GM18858 (cell line): Measurements from ENCODE around the gene ACTN4.

ENCODE experiments used
- ATAC-seq: cut with Tn5 transposase; IDR thresholded peaks from one replicate; pipeline ENCODE4 v1.9.1; 2021; ENCODE audit not compliant: unreplicated experiment

ACTN4 gene

DNA sequence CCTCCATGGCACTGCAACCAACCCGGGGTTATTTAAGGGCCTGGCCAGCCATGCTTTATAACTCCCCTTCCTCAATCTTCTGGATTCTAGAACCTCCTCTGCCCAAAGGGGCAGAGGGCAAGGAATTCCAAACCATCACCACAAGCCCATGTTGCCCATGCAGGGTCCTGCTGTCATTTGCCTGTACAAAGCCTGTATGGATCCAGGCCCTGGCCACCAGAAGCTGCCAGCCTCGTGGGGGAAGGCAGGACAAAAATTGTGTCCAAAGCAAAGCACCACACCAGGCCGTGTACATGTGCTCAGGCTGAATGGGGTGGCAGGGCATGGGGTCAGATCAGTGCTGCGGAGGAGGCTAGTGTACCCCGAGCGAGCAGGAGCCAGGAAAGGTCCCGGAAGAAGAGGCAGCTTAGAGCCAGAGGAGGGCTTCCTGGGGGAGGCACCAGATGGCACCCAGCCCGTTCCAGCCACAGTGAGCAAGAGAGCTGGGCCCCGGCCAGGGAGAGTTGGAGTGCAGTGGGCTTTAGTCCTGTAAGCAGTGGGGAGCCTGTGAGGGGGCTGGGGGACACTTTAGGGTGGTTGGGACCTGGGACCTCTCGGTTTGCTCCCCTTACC is 61.1 kb downstream of the ACTN4 start:
- no peak for ATAC-seq

DNA sequence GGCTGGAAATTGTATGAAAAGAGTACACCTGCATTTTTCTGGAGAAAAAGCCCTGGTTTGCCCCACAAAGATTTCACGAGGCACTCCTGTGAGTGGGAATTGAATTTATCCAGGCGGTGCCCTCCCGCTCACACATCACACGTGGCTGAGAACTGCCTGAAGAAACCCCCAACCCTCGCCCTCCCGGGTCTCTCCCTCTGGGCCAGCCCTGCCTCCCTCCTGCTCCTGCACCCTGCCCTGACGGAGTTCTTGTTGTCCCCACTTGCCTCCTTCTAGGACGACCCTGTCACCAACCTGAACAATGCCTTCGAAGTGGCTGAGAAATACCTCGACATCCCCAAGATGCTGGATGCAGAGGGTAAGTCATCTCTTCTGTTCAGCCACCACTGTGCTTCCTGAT is 61.7 kb downstream of the ACTN4 start:
- no peak for ATAC-seq

DNA sequence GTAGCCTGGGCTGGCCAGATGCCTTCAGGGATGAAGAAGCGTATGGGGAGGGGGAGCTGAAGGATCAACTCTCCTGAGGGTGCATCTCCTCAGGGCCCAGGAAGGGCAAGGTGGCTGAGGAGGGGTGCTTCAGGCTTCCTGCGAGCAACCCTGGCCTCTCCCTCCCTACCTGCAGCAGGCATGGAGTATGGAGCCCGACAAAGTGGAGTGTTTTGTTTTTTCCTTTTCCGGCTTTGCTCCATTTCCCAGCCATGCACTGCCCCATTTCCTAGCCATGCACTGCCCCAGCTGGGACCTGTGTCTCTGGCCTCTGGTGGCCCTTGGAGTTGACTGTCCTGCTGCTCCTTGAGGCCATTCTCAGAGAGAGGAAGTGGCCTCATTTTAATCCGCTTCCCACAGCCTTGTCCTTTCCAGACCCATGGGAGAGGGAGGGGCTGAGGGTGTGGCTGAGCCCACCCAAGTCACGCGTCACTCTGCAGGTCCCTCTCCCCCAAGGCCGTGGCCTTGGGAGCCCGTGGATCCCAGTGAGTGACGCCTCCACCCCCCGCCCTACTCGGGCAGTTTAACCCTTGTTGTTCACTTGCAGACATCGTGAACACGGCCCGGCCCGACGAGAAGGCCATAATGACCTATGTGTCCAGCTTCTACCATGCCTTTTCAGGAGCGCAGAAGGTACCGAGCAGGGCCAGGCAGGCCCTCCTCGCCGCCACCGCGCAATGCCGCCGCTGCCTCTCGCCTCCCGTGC is 62.4 kb downstream of the ACTN4 start:
- ATAC-seq, result no peak

DNA sequence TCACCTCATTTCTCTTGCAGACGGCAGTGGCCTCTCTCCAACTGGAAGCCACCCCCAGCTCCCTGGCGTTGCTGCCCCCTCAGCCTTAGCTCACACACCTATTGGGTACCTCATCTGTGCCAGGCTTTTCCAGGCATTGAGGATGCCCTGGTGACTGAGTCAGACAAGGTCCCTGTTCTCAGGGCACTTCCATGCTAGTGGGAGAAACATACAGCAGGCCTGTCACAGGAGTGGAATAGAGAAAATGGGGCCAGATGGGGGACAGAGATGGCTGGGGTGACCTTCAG is 62.9 kb downstream of the ACTN4 start:
- ATAC-seq, result no peak

DNA sequence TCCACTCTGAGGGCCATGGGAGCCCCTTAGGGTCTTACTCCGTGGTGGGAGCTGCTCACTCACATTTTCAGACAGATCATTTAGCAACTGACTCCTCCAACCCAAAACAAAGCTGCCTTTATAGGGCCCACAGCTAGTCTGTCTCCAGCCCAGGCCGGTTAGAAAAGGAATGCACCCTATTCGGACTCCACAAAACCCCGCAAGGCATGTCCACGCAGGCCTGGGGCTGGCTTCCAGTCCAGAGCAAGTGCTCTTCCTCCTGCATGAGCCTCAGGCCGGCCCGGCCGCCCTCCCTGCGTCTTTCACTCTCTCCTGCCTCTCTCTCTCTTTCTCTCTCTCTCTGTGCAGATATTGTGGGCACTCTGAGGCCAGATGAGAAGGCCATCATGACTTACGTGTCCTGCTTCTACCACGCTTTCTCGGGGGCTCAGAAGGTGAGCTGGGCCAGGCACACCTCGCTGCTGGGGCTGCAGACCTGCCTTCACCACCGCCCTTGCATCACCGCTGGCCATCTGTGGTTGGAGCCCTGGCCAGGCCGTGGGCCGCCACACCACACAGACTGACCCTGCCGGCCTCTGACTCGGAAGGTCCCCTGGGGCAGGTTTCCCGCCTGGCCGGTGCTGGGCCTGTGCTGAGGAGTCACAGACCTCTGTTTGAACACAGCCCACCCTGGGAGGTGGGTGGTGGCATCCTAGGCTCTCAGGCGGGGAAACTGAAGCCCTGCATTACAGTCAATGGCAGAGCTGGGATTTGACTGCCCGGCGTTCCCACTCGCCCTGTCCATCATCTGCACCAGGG is 63.7 kb downstream of the ACTN4 start:
- no peak for ATAC-seq

DNA sequence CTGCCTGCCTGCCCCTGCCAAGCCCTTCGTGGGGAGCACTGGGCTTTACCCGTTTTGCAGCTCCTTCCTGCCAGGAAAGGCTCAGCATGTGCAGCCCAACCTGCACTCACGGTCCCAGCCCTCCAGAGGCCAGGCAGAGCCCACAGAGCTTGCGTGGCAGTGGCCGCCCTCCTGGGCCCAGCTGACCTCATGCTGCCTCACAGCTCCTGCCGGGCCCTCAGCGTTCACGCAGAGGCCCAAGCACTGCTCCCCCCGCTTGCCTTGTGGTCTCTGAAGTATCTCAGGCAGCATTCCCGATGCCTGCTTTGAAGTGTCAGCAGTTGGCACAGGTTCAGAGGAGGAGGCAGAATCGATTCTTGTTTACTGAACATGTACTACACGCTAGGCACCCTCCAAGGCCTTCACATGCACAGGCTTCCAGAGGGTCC is 64.3 kb downstream of the ACTN4 start:
- ATAC-seq, result no peak

DNA sequence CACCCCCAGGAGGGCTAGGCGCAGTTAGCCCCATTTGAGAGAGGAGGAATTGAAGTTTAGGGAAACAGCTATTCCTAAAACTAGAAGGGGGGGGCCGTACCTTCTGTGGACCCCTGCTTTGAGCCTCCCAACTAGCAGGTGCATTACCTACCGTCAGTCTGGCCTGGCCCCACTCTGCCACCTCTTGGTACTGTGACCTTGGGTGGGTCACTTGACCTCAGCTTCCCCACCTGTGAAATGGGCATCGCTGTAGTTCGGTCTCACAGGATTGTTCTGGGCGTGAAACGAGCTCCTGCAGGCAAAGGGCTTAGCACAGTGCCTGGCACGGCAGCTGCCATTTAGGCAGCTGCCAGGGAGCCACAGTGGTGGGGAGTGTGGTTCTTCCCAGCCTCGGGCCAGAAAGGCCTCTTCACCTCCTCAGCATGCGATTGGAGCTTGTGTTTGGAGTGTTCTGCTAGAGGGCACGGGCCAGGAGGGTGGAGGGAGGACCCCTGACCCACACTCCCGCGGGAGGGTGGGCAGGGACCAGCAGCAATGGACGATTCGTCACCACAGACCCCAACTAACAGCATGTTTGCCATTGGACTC is 64.8 kb downstream of the ACTN4 start:
- no peak for ATAC-seq

DNA sequence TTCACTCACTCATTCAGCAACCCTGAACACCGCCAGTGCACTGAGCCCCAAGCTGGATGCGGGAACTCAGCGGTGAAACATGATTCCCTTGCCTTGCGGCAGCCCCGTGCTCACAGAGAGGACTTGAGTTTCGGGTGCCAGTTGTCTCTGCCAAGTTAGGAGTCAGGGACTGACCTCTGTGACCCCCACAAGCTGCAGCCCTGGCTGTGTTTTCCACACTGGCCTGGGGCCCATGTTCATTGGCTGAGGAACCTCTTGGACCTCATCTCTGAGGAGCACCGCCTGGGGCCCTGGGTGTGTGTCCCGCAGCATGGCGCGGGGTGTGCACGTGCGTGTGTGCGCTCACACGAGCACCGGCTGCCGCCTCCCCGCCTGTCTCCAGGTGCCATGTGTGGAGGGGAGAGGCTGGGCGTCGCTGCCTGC is 65.8 kb downstream of the ACTN4 start:
- no peak for ATAC-seq

DNA sequence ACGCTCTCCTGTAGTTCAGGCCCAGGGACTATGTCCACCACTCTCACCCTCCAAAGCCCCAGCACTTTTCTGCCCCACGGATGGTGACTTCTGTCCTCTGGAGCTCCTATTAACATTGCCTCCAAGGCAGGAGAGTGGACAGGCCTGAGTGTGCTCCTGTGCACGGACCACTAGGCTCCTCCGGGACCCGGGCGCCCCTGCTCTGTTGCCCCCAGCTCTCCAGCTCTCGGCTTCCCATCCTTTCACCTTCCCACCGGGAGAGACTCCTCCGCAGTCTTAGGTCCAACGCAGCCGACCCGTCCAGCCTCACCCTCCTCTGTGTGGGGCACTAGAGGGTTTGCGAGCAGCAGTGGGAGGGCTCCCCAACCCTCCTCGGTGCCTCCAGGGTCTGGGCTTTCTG is 66.4 kb downstream of the ACTN4 start:
- no peak for ATAC-seq

DNA sequence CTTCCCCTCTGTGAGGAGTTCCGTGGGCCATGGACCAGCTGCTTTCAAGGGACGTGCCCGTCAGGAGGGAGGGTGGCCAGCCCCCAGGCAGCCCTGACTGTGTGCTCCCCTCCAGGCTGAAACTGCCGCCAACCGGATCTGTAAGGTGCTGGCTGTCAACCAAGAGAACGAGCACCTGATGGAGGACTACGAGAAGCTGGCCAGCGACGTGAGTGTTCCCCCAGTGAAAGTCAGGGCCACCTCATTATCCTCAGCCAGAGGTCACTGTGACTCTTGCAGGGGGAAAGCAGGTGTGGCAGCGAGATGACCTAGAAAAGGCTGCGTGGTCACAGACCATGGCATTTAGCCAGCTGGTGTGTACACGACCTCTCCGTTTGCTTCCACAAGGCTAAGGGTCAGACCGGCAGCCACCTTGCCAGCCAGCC is 66.9 kb downstream of the ACTN4 start:
- no peak for ATAC-seq

DNA sequence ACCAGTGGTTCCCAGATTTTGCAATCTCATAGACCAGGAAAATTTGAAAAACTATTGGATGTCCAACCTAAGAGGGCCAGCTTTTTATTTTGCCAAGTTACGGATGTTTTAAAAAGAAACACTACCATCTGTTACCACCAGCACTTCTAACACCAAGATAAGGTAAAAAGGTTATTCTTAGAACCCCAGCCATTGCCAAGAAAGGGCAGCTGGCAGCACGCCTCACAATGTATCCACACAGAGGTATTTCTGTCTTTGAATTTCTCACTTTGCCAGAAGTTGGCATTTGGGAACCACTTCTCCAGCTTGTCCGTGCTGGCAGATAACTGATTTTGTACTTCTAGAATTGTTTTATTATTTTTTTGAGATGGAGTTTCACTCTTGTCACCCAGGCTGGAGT is 68.1 kb downstream of the ACTN4 start:
- no peak for ATAC-seq

DNA sequence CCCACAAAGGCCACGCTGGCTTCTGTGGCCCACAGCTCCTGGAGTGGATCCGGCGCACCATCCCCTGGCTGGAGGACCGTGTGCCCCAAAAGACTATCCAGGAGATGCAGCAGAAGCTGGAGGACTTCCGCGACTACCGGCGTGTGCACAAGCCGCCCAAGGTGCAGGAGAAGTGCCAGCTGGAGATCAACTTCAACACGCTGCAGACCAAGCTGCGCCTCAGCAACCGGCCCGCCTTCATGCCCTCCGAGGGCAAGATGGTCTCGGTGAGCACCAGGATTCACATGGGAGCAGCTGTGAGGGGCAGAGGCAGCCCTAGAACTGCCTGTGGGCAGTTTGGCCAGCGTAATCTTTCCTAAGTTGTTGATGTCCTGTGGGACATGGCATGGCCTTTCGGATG is 69.6 kb downstream of the ACTN4 start:
- no peak for ATAC-seq

DNA sequence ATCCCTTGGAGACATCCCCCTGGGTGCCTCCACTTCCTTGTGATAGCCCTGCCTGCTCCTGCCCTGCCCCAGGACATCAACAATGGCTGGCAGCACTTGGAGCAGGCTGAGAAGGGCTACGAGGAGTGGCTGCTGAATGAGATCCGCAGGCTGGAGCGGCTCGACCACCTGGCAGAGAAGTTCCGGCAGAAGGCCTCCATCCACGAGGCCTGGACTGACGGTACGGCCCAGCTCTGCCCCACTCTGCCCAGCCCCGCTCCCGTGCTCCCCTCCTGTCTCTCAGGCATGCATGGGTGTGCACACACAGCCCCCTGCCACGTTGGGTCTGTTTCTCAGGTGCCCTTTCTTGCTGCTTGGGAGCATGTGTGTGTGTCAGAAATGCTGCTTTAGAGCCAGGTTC is 70.4 kb downstream of the ACTN4 start:
- ATAC-seq, result no peak

DNA sequence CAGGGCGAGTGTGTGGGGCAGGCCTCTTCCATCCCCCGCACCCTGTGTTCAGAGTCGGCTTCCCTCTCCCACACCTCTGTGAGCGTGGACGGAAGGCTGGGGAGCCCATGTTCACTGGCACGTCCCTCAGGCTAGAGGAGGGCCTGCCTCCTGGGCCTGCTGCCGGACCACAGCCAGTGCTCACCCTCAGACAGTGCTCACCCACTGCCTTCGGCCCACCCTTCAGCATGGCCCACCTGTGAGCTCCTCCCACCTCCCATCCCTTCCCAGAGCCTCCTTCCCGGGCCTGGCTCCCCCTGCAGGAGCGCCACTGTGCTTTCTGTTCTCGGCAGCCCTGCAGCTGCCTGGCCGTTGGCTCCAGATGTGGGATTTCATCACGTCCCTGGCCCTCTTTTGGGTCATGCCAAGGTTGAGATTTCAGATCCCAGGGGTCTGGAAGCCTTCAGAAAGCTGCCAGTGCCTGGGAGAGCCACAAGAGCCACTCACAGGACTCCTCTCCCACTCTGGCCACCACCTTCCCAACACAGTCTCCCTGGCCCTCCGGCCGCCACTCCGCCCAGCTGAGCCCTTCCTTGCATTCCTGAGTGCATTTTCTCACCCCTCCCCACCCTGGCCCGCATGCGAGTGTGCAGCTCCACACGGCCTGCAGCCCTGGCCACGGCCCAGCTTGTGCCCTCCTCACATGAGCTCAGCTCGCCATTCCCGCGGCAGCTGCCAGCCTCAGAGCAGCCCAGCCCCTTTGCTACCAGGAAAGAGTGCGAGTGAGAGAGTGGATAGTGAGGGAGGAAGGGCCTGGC is 71.5 kb downstream of the ACTN4 start:
- ATAC-seq, result no peak

DNA sequence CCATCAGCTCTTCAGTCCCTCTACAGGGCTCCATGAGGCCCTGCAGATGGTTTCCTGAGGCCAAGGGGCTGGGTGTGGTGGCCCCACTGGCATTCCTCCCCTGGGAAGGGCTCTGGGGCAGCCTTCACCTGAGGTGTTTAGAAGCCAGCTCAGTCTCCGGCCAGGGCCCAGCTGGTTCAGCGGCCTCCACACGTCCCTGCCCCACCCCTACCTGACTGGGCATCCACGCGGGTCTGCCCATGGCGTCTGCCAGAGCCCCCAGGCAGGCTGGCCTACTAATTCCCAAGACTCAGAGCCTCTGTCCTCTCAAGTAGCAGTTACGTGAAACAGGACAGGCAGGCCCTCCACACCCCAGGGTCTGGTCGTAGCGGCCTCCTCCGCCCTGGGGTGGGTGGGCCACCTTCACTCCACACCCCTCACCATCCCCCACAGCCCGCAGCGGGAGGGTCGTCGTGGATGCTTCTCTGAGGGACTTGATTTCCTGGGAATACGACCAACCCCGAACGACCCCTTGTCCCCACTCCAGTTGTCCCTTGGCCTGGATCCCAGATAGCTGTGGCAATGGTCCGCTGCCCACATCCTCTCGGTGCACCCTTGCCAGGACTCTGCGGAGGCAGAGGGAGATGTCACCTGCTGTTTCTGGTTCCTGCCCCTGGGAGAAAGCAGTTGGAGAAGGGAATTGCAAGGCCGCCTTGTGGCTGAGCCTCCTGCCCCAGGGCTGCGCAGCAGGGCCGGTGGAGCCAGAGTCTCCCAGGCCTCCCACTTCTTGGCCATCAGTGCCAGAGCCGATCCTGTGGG is 72.5 kb downstream of the ACTN4 start:
- no peak for ATAC-seq

DNA sequence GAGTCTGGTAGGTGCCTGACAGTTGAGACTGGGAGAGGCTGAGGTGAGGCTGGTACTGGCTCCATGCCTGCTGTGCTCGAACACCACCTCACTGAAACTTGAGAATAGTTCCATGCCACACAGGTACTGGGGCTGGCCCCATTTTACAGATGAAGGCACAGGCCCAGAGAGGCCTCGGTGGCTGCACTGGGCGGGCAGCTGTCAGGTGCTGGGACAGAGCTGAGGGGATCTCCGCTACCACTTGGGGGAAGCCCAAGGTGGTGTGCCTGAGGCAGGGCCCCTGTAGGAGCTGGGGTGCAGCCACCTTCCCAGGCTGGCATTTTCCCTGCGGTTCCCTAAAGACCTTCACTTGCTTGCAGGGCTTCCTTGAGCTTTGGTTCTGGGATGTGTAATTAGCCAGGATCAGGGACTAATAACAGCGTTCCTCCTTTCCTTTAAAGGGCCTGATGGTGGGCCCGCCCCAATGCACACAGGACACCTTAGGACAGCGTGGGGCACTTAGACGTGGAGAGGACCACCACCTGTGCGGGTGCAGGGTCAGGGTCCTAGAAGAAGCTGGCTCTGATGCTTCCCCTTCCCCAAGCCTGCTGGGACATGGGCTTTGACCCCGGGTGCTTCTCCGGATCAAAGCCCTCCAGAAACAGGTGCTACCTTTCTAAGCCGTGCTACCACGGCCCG is 73.2 kb downstream of the ACTN4 start:
- no peak for ATAC-seq

DNA sequence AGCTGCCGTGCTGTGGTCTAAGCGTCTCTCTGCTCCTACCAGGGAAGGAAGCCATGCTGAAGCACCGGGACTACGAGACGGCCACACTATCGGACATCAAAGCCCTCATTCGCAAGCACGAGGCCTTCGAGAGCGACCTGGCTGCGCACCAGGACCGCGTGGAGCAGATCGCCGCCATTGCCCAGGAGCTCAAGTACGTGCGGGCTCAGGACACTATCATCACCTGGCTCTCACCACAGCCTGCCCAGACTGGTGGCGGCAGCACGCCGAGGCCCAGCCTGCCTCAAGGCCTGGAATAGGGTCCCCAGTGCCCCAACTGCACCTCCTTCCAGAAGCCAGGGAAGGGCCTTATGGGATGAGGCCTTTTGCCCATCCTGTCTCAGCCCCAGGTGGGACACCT is 74.0 kb downstream of the ACTN4 start:
- ATAC-seq, result no peak

DNA sequence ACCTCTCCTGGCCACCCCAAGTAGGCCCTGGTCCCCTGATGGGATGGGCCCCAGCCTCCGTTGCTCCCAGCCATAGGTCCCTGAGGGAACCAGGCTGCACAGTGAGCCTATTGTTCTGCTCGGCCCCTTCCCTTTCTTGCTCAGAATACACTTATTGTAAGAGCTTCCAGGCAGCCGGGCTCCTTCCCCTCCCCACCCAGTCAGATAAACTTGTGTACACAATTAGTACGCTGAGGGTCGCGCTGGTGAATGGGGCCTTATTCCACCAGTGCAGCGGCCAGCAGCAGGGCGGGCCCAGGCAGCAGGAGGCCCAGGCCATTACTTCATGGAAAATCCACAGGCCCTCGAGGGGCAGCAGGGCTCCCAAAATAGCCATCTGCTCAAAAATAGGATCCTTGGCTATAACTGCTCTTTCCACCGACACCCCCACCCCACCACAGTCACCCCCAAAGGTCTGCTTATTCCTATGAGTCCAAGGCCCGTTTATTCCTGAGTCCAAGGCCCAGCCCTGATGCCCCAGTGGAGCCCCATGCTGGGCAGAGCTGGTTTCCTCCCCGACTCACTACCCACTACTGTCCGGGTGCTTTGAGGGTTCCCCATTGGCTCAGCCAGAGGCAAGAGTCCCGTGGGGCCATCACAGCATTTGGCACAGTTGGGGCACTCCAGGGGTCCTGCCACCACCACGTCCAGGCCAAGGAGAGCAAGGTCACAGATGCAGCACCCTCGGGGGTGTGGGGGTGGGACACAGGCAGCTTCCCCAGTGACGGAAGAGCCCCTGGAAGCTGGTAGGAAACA is 74.7 kb downstream of the ACTN4 start:
- ATAC-seq, result no peak
